ENCODE measurements around the gene PPFIA2.

Gene PPFIA2

DNA sequence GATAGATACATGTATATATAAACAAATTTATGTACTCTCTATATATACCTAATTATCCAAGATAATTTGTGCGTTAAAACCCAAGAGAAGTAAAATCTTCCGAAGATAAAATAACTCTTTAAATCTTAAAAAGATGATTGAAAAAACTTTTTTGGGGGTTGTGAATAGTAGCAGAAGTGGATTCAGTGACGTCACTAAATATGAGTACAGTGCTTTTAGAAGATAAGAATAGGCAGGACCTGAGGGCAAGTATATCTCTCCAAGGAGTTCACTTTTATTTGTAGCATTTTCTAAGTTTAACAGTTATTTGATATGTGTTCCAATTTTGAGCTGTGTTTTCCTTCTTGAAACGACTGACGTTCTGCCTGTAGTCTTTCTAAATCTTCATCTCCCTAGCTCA lies 319.8 kb downstream of the PPFIA2 start:
- no peak for ATAC-seq
- TF ChIP-seq OSR1 (CRISPR knock-in tag; IDR thresholded peaks at IDR 0.05), result no peak
- TF ChIP-seq ISL1 (CRISPR knock-in tag; IDR thresholded peaks at IDR 0.05), result no peak
- TF ChIP-seq, protein P1, sequence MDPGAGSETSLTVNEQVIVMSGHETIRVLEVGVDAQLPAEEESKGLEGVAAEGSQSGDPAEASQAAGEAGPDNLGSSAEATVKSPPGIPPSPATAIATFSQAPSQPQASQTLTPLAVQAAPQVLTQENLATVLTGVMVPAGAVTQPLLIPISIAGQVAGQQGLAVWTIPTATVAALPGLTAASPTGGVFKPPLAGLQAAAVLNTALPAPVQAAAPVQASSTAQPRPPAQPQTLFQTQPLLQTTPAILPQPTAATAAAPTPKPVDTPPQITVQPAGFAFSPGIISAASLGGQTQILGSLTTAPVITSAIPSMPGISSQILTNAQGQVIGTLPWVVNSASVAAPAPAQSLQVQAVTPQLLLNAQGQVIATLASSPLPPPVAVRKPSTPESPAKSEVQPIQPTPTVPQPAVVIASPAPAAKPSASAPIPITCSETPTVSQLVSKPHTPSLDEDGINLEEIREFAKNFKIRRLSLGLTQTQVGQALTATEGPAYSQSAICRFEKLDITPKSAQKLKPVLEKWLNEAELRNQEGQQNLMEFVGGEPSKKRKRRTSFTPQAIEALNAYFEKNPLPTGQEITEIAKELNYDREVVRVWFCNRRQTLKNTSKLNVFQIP (CRISPR knock-in tag; IDR thresholded peaks at IDR 0.05; ENCODE audit: borderline replicate concordance, low read depth), result no peak
- TF ChIP-seq, protein P2, sequence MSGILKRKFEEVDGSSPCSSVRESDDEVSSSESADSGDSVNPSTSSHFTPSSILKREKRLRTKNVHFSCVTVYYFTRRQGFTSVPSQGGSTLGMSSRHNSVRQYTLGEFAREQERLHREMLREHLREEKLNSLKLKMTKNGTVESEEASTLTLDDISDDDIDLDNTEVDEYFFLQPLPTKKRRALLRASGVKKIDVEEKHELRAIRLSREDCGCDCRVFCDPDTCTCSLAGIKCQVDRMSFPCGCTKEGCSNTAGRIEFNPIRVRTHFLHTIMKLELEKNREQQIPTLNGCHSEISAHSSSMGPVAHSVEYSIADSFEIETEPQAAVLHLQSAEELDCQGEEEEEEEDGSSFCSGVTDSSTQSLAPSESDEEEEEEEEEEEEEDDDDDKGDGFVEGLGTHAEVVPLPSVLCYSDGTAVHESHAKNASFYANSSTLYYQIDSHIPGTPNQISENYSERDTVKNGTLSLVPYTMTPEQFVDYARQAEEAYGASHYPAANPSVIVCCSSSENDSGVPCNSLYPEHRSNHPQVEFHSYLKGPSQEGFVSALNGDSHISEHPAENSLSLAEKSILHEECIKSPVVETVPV (CRISPR knock-in tag; IDR thresholded peaks at IDR 0.05), result no peak
- TF ChIP-seq SNAI2 (CRISPR knock-in tag; IDR thresholded peaks at IDR 0.05), result no peak

DNA sequence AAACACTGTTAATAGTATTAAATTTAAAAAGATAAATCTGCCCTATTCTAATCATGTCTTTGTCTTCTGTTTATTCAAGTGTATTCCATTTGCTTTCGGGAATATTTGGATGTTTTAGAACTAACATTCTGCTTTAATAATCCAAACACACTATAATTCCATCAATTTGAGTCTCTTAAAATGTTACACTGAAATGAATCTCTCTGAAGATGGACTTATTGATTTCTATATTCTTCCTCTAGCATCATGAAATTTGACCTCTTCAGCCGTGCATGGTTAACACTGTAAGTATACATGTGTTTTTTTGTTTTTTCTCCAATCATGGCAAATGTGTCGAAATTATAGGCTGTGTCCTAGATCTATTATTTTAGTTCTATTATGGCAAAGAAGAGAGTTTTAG lies 342.1 kb downstream of the PPFIA2 start:
- ATAC-seq, result no peak
- TF ChIP-seq ZNF70 (CRISPR knock-in tag; IDR thresholded peaks at IDR 0.05) (no peak), ZFP3 (CRISPR knock-in tag; IDR thresholded peaks at IDR 0.05) (no peak), RARB (CRISPR knock-in tag; IDR thresholded peaks at IDR 0.05) (no peak), ZNF565 (CRISPR knock-in tag; conservative IDR thresholded peaks at IDR 0.05; ENCODE audit: low read depth) (no peak), CSDC2 (CRISPR knock-in tag; IDR thresholded peaks at IDR 0.05) (no peak), OSR1 (CRISPR knock-in tag; IDR thresholded peaks at IDR 0.05) (no peak), ARNTL (CRISPR knock-in tag; IDR thresholded peaks at IDR 0.05; ENCODE audit: borderline replicate concordance, low read depth) (no peak), ZFP30 (CRISPR knock-in tag; IDR thresholded peaks at IDR 0.05) (no peak), PPARA (CRISPR knock-in tag; IDR thresholded peaks at IDR 0.05; ENCODE audit: borderline replicate concordance) (no peak)
- TF ChIP-seq, protein P1 (CRISPR knock-in tag; IDR thresholded peaks at IDR 0.05; ENCODE audit: borderline replicate concordance, low read depth), result no peak
- TF ChIP-seq, protein P3, sequence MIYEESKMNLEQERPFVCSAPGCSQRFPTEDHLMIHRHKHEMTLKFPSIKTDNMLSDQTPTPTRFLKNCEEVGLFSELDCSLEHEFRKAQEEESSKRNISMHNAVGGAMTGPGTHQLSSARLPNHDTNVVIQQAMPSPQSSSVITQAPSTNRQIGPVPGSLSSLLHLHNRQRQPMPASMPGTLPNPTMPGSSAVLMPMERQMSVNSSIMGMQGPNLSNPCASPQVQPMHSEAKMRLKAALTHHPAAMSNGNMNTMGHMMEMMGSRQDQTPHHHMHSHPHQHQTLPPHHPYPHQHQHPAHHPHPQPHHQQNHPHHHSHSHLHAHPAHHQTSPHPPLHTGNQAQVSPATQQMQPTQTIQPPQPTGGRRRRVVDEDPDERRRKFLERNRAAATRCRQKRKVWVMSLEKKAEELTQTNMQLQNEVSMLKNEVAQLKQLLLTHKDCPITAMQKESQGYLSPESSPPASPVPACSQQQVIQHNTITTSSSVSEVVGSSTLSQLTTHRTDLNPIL (CRISPR knock-in tag; IDR thresholded peaks at IDR 0.05; ENCODE audit: low read depth), result no peak
- TF ChIP-seq, protein P2 (CRISPR knock-in tag; IDR thresholded peaks at IDR 0.05), result no peak

DNA sequence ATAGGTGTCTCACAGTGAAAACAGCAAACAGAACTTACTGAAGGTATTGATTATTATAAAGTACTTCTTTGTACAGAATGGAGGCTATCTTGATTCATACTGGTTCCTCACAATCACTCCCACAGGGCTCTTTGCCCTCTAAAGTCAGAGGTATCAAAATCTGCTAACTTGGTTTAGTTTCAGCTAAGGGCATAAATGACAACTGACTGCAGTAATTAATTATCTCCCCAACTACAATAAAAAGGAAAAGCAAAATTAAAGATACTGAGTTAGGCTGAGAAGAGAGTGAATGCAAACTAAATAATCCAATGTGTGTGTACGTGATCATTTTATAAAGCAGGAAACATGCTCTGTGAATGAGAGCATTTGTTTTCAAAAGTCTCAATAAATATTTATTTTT lies 342.6 kb downstream of the PPFIA2 start:
- TF ChIP-seq TOX (CRISPR knock-in tag; IDR thresholded peaks at IDR 0.05; ENCODE audit: borderline replicate concordance), result no peak
- no peak for TF ChIP-seq ZFP30 (CRISPR knock-in tag; IDR thresholded peaks at IDR 0.05)
- no peak for TF ChIP-seq PPARA (CRISPR knock-in tag; IDR thresholded peaks at IDR 0.05; ENCODE audit: borderline replicate concordance)
- TF ChIP-seq OSR1 (CRISPR knock-in tag; IDR thresholded peaks at IDR 0.05), result no peak
- ATAC-seq, result no peak

DNA sequence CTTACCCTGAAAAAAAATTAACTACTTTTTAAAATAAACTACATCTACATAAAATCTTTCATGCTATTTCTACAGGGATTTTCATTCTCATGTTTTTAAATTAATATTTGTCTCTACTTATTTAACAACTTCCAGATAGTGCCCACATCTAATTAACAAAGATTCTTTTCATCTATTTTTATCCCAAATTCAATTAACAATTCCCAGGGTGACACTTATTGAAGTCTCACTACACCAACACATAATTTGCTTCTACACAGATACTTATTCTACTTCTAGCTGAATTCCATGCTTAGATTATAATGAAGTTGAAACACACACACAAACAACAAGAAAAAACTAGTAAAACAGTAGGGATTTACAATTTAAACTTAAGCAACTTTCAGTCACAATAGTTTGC lies 344.7 kb downstream of the PPFIA2 start:
- no peak for ATAC-seq

More for the DNA sequence above, 344.7 kb downstream of the PPFIA2 start:
- TF ChIP-seq ARNTL (CRISPR knock-in tag; IDR thresholded peaks at IDR 0.05; ENCODE audit: borderline replicate concordance, low read depth) (no peak), TOX (CRISPR knock-in tag; IDR thresholded peaks at IDR 0.05; ENCODE audit: borderline replicate concordance) (no peak), ZNF8 (CRISPR knock-in tag; IDR thresholded peaks at IDR 0.05) (no peak), PPARA (CRISPR knock-in tag; IDR thresholded peaks at IDR 0.05; ENCODE audit: borderline replicate concordance) (no peak), ZFP3 (CRISPR knock-in tag; IDR thresholded peaks at IDR 0.05) (no peak), SNAI2 (CRISPR knock-in tag; IDR thresholded peaks at IDR 0.05) (no peak), GLIS3 (CRISPR knock-in tag; IDR thresholded peaks at IDR 0.05) (no peak)
- TF ChIP-seq, protein P2 (CRISPR knock-in tag; IDR thresholded peaks at IDR 0.05), result no peak
- TF ChIP-seq, protein P4, sequence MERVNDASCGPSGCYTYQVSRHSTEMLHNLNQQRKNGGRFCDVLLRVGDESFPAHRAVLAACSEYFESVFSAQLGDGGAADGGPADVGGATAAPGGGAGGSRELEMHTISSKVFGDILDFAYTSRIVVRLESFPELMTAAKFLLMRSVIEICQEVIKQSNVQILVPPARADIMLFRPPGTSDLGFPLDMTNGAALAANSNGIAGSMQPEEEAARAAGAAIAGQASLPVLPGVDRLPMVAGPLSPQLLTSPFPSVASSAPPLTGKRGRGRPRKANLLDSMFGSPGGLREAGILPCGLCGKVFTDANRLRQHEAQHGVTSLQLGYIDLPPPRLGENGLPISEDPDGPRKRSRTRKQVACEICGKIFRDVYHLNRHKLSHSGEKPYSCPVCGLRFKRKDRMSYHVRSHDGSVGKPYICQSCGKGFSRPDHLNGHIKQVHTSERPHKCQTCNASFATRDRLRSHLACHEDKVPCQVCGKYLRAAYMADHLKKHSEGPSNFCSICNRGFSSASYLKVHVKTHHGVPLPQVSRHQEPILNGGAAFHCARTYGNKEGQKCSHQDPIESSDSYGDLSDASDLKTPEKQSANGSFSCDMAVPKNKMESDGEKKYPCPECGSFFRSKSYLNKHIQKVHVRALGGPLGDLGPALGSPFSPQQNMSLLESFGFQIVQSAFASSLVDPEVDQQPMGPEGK (CRISPR knock-in tag; IDR thresholded peaks at IDR 0.05; ENCODE audit: borderline replicate concordance), result no peak
